HCT116 (cell line): ENCODE results near the gene AAMP.

Experiments
- EGR1 ChIP-seq: IDR thresholded peaks from 2 replicates; pipeline ENCODE4 v1.6.1; 2012; ENCODE audit warnings: low read depth
- POLR2A ChIP-seq: IDR thresholded peaks from 2 replicates; pipeline ENCODE4 v1.7.0; 2011; ENCODE audit warnings: borderline replicate concordance; ENCODE audit not compliant: insufficient read depth, insufficient read length; ENCODE audit errors: extremely low read depth
- POLR2AphosphoS5 ChIP-seq: IDR thresholded peaks from 2 replicates; pipeline ENCODE4 v1.6.1; 2011; ENCODE audit warnings: mild to moderate bottlenecking, low read depth, low read length, moderate library complexity
- RAD21 ChIP-seq: IDR thresholded peaks from 2 replicates; pipeline ENCODE4 v1.6.1; 2012; ENCODE audit warnings: low read depth, mild to moderate bottlenecking
- TF ChIP-seq, protein P1 (sequence below), 3 experiments: fragments of 200-600 bp in 1 of 3; sonication (generic) in 1 of 3; IDR thresholded peaks in 2 of 3; conservative IDR thresholded peaks in 1 of 3; 2 replicates each; pipeline ENCODE4 v1.5.1; 2012 to 2017; ENCODE audit warnings: low read depth in 2 of 3, low read length in 2 of 3, antibody characterized with exemption in 1 of 3, borderline replicate concordance in 1 of 3, control low read depth in 1 of 3, mild to moderate bottlenecking in 1 of 3, mixed read lengths in 1 of 3, mixed run types in 1 of 3, moderate library complexity in 1 of 3; ENCODE audit not compliant: insufficient read depth in 1 of 3
- TF ChIP-seq, protein P2 (sequence below): IDR thresholded peaks from 2 replicates; pipeline ENCODE4 v1.6.1; 2012; ENCODE audit warnings: low read depth
- TF ChIP-seq, protein P3 (sequence below): IDR thresholded peaks from 2 replicates; pipeline ENCODE4 v1.6.1; 2011; ENCODE audit warnings: mild to moderate bottlenecking, low read length, moderate library complexity; ENCODE audit not compliant: insufficient replicate concordance; ENCODE audit errors: extremely low read depth

DNA sequence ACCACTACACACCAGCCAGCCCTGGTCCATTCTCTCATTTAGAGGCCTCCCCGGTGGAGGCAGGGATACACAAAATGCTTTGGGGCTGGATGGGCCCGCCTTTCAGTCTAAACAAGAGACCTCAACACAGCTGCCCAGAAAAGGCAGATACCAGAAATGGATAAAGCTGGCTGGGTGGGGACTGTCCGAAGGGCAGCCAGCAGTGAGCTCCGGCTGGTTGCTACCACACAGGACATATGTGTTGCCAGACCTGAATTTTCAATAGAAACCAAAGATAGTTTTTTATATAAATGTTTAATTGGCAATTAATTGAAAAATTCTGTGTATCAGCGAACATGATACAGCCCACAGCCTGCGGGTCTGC lies 7.7 kb downstream of the AAMP start:
- TF ChIP-seq, protein P1, sequence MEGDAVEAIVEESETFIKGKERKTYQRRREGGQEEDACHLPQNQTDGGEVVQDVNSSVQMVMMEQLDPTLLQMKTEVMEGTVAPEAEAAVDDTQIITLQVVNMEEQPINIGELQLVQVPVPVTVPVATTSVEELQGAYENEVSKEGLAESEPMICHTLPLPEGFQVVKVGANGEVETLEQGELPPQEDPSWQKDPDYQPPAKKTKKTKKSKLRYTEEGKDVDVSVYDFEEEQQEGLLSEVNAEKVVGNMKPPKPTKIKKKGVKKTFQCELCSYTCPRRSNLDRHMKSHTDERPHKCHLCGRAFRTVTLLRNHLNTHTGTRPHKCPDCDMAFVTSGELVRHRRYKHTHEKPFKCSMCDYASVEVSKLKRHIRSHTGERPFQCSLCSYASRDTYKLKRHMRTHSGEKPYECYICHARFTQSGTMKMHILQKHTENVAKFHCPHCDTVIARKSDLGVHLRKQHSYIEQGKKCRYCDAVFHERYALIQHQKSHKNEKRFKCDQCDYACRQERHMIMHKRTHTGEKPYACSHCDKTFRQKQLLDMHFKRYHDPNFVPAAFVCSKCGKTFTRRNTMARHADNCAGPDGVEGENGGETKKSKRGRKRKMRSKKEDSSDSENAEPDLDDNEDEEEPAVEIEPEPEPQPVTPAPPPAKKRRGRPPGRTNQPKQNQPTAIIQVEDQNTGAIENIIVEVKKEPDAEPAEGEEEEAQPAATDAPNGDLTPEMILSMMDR (IDR thresholded peaks at IDR 0.05 in 2 of 3, conservative IDR thresholded peaks at IDR 0.05 in 1 of 3; ENCODE audit: borderline replicate concordance in 1 of 3, insufficient read depth in 1 of 3, low read depth in 2 of 3, low read length in 2 of 3), result no peak
- TF ChIP-seq POLR2A (no peak), EGR1 (no peak), RAD21 (no peak), POLR2AphosphoS5 (no peak)
- TF ChIP-seq, protein P2, sequence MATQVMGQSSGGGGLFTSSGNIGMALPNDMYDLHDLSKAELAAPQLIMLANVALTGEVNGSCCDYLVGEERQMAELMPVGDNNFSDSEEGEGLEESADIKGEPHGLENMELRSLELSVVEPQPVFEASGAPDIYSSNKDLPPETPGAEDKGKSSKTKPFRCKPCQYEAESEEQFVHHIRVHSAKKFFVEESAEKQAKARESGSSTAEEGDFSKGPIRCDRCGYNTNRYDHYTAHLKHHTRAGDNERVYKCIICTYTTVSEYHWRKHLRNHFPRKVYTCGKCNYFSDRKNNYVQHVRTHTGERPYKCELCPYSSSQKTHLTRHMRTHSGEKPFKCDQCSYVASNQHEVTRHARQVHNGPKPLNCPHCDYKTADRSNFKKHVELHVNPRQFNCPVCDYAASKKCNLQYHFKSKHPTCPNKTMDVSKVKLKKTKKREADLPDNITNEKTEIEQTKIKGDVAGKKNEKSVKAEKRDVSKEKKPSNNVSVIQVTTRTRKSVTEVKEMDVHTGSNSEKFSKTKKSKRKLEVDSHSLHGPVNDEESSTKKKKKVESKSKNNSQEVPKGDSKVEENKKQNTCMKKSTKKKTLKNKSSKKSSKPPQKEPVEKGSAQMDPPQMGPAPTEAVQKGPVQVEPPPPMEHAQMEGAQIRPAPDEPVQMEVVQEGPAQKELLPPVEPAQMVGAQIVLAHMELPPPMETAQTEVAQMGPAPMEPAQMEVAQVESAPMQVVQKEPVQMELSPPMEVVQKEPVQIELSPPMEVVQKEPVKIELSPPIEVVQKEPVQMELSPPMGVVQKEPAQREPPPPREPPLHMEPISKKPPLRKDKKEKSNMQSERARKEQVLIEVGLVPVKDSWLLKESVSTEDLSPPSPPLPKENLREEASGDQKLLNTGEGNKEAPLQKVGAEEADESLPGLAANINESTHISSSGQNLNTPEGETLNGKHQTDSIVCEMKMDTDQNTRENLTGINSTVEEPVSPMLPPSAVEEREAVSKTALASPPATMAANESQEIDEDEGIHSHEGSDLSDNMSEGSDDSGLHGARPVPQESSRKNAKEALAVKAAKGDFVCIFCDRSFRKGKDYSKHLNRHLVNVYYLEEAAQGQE, result no peak
- TF ChIP-seq, protein P3, sequence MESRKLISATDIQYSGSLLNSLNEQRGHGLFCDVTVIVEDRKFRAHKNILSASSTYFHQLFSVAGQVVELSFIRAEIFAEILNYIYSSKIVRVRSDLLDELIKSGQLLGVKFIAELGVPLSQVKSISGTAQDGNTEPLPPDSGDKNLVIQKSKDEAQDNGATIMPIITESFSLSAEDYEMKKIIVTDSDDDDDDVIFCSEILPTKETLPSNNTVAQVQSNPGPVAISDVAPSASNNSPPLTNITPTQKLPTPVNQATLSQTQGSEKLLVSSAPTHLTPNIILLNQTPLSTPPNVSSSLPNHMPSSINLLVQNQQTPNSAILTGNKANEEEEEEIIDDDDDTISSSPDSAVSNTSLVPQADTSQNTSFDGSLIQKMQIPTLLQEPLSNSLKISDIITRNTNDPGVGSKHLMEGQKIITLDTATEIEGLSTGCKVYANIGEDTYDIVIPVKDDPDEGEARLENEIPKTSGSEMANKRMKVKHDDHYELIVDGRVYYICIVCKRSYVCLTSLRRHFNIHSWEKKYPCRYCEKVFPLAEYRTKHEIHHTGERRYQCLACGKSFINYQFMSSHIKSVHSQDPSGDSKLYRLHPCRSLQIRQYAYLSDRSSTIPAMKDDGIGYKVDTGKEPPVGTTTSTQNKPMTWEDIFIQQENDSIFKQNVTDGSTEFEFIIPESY, result no peak
